K562 (cell line): ENCODE measurements around the gene MAP2. TPM values are rescaled to one million over a fixed set of nuclear protein-coding genes. Genes with fewer than 3 reads are reported as not detected.

Experiments
- ATAC-seq: fragments of 200-7000 bp; cut with Tn5 transposase; 3 replicates; pipeline ENCODE4 v1.9.1; 2020; ENCODE audit warnings: moderate library complexity
- BruUV-seq: library from RNA; stranded (reverse); fragments of 400-500 nt; replicated peaks from 2 replicates; lab custom pipeline; 2021; lab: Mats Ljungman, UMichigan
- CTCF ChIA-PET: fragments of 300-600 bp; formaldehyde crosslinking; extraction: SDS; loops from one replicate; lab custom pipeline; 2021; ENCODE audit warnings: low intra/inter-chr PET ratio; lab: Yijun Ruan, JAX
- POLR2A ChIA-PET: fragments of 300-600, 350-650 bp; sonication (Branson Sonifier 250); formaldehyde crosslinking; extraction: SDS; loops from one replicate; lab custom pipeline; 2021; ENCODE audit warnings: antibody characterized with exemption, inconsistent platforms; lab: Yijun Ruan, JAX
- DNase-seq, 4 experiments: peaks; one replicate each; pipeline versions ENCODE4 v3.0.0 to v3.0.0-alpha.2; 2011 to 2018; ENCODE audit warnings: low spot score in 3 of 4, mixed read lengths in 3 of 4; ENCODE audit errors: extremely low read depth in 1 of 4
- FAIRE-seq: peaks from 2 replicates; lab custom pipeline; 2011; peaks lifted over from hg19 to GRCh38; lab: Jason Lieb, UNC
- H2AFZ ChIP-seq: 2 replicates; pipeline ENCODE4 v1.6.0; 2011; ENCODE audit warnings: low read depth, low read length, control low read depth, inconsistent platforms
- H3K27ac ChIP-seq: fragments of 200-600 bp; 3 replicates; pipeline ENCODE4 v1.8.0; 2011; ENCODE audit warnings: low read depth, mild to moderate bottlenecking, control low read depth, inconsistent platforms, low read length, moderate library complexity, mixed read lengths; ENCODE audit errors: extremely low read depth
- H3K27me3 ChIP-seq, 2 experiments: fragments of 300-600 bp in 1 of 2; 2 replicates in 1 of 2; 3 replicates in 1 of 2; pipeline versions ENCODE4 v1.6.0 to v1.8.0; 2011; ENCODE audit warnings: inconsistent platforms in 2 of 2, low read length in 2 of 2, mild to moderate bottlenecking in 1 of 2, mixed read lengths in 1 of 2, moderate library complexity in 1 of 2; ENCODE audit not compliant: control insufficient read depth in 2 of 2, insufficient read depth in 2 of 2
- H3K36me3 ChIP-seq: fragments of 300-600 bp; 3 replicates; pipeline ENCODE4 v1.8.0; 2011; ENCODE audit warnings: mild to moderate bottlenecking, low read length, inconsistent platforms; ENCODE audit not compliant: control insufficient read depth, insufficient read depth
- H3K4me1 ChIP-seq, 2 experiments: fragments of 200-600 bp in 1 of 2; replicated peaks in 1 of 2; 2 replicates in 1 of 2; 3 replicates in 1 of 2; pipeline versions ENCODE4 v1.5.1 to v1.8.0; 2011; ENCODE audit warnings: inconsistent platforms in 2 of 2, low read length in 2 of 2, mild to moderate bottlenecking in 1 of 2, mixed read lengths in 1 of 2, moderate library complexity in 1 of 2; ENCODE audit not compliant: control insufficient read depth in 2 of 2, insufficient read depth in 2 of 2
- H3K4me2 ChIP-seq: 2 replicates; pipeline ENCODE4 v1.6.1; 2011; ENCODE audit warnings: low read length, control low read depth, inconsistent platforms, mixed read lengths; ENCODE audit not compliant: insufficient read depth
- H3K4me3 ChIP-seq: fragments of 200-600 bp; sonication (generic), shearing (Covaris generic); 2 replicates; pipeline ENCODE4 v1.5.1; 2016; ENCODE audit warnings: control low read depth, inconsistent platforms
- H3K79me2 ChIP-seq: fragments of 200-600 bp; 3 replicates; pipeline ENCODE4 v1.8.0; 2011; ENCODE audit warnings: low read length, inconsistent platforms; ENCODE audit not compliant: control insufficient read depth, insufficient read depth
- H3K9ac ChIP-seq, 2 experiments: 2 replicates each; pipeline versions ENCODE4 v1.6.0 to v1.6.1; 2011; ENCODE audit warnings: low read depth in 2 of 2, low read length in 2 of 2, control low read depth in 1 of 2, inconsistent platforms in 1 of 2, mild to moderate bottlenecking in 1 of 2, mixed read lengths in 1 of 2; ENCODE audit not compliant: insufficient read depth in 1 of 2
- H3K9me1 ChIP-seq: one replicate; pipeline ENCODE4 v1.6.0; 2011; ENCODE audit warnings: inconsistent platforms, mild to moderate bottlenecking, low read length, moderate library complexity; ENCODE audit not compliant: control insufficient read depth, insufficient read depth
- H3K9me3 ChIP-seq: replicated peaks from 2 replicates; pipeline ENCODE4 v1.5.1; 2011; ENCODE audit warnings: low read depth, low read length, inconsistent platforms; ENCODE audit not compliant: control insufficient read depth, insufficient read depth
- H4K20me1 ChIP-seq: replicated peaks from 2 replicates; pipeline ENCODE4 v1.6.1; 2011; ENCODE audit warnings: low read length, inconsistent platforms, mixed read lengths; ENCODE audit not compliant: control insufficient read depth, insufficient read depth
- BACH1 ChIP-seq: fragments of 200-800 bp; sonication (Bioruptor generic); IDR thresholded peaks from 2 replicates; pipeline ENCODE4 v1.6.1; 2016; ENCODE audit warnings: missing genetic modification characterization, missing compliant biosample characterization
- CBFB ChIP-seq: sonication (generic); formaldehyde crosslinking; IDR thresholded peaks from 2 replicates; pipeline ENCODE4 v1.4.0; 2020; ENCODE audit warnings: mild to moderate bottlenecking, missing genetic modification reagents
- COPS2 ChIP-seq: fragments of 450-650 bp; conservative IDR thresholded peaks from 2 replicates; pipeline ENCODE4 v1.6.1; 2016; ENCODE audit warnings: mild to moderate bottlenecking, moderate library complexity
- CTBP1 ChIP-seq: fragments of 450-650 bp; IDR thresholded peaks from 2 replicates; pipeline ENCODE4 v1.6.1; 2016; ENCODE audit warnings: borderline replicate concordance
- HDGF ChIP-seq: fragments of 450-650 bp; IDR thresholded peaks from 2 replicates; pipeline ENCODE4 v1.6.1; 2016
- HMGN3 ChIP-seq: IDR thresholded peaks from 2 replicates; pipeline ENCODE4 v1.6.1; 2011; ENCODE audit warnings: borderline replicate concordance, low read depth, mild to moderate bottlenecking, mixed read lengths, low read length; ENCODE audit not compliant: insufficient read length; ENCODE audit errors: extremely low read depth
- MEF2D ChIP-seq: conservative IDR thresholded peaks from 2 replicates; pipeline ENCODE4 v1.6.1; 2016; ENCODE audit warnings: low read depth, missing genetic modification characterization, missing compliant biosample characterization
- SAP30 ChIP-seq: fragments of 200-600 bp; sonication (generic); IDR thresholded peaks from 2 replicates; pipeline ENCODE4 v1.6.1; 2012; ENCODE audit warnings: borderline replicate concordance, low read depth, mild to moderate bottlenecking, moderate library complexity, low read length, control low read depth, inconsistent platforms; ENCODE audit not compliant: insufficient read depth, poor library complexity, severe bottlenecking
- SIRT6 ChIP-seq: IDR thresholded peaks from one replicate; pipeline ENCODE4 v1.6.1; 2012; ENCODE audit warnings: low read depth, mild to moderate bottlenecking, control low read depth, inconsistent platforms, low read length, moderate library complexity
- ZBED1 ChIP-seq: IDR thresholded peaks from 2 replicates; pipeline ENCODE4 v1.6.1; 2014
- ZFX ChIP-seq: sonication (generic); formaldehyde crosslinking; IDR thresholded peaks from 2 replicates; pipeline ENCODE4 v1.8.0; 2022; ENCODE audit warnings: mild to moderate bottlenecking, missing genetic modification reagents, moderate library complexity
- ZNF354B ChIP-seq: fragments of 250-450 bp; sonication (Bioruptor Pico); IDR thresholded peaks from 2 replicates; pipeline ENCODE4 v1.4.0; 2020
- ZNF408 ChIP-seq: fragments of 250-450 bp; sonication (Bioruptor Pico); IDR thresholded peaks from 2 replicates; pipeline ENCODE4 v1.4.0; 2020; ENCODE audit warnings: low read depth, mild to moderate bottlenecking, moderate library complexity
- ZNF707 ChIP-seq: fragments of 250-450 bp; sonication (Bioruptor Pico); conservative IDR thresholded peaks from 2 replicates; pipeline ENCODE4 v1.8.0; 2022; ENCODE audit warnings: inconsistent platforms, mild to moderate bottlenecking, moderate library complexity
- ZNF764 ChIP-seq: fragments of 250-450 bp; sonication (Bioruptor Pico); IDR thresholded peaks from 2 replicates; pipeline ENCODE4 v1.4.0; 2020; ENCODE audit warnings: low read depth, mild to moderate bottlenecking, moderate library complexity
- WGBS: fragments of 100-300 bp; shearing (Covaris generic); methylation state at CpG from one replicate; pipeline ENCODE4 v1.1.6; 2016; ENCODE audit warnings: low coverage, mixed read lengths; ENCODE audit not compliant: insufficient coverage; ENCODE audit errors: missing lambda C conversion rate; 5-methylcytosine and 5-hydroxymethylcytosine counted together
- in situ Hi-C: fragments of 300-500 bp; cut with MboI; formaldehyde crosslinking; loops from 4 replicates; pipeline ENCODE4 v1.15.0; 2018; ENCODE audit warnings: inconsistent platforms, mixed read lengths
- intact Hi-C: fragments of 100-400 bp; cut with micrococcal nuclease; formaldehyde crosslinking; loops from 2 replicates; pipeline ENCODE4 v1.14.2; 2022
- polyA plus RNA-seq, 8 experiments: library from polyadenylated mRNA; depleted of rRNA in 4 of 8; stranded (reverse) in 5 of 8; unstranded in 3 of 8; fragments of >200 nt; fragmentation: Nextera tagmentation in 2 of 8; fragmentation: Illumina TruSeq in 1 of 8; extraction: Ambion mirVana in 2 of 8; extraction: Trizol in 1 of 8; gene quantifications; 2 replicates each; pipeline versions ENCODE4 v1.2.1 to v1.2.3, GENCODE V29; 2011 to 2014; ENCODE audit warnings: inconsistent platforms in 1 of 8, missing spikeins in 1 of 8
- total RNA-seq, 7 experiments: library from RNA; depleted of rRNA in 6 of 7; stranded (reverse); fragments of >200 nt in 6 of 7; fragmentation: Illumina TruSeq in 2 of 7; extraction: Trizol in 2 of 7; gene quantifications; 2 replicates each; pipeline versions ENCODE4 v1.2.1 to v1.2.3, GENCODE V29; 2011 to 2021; ENCODE audit warnings: low replicate concordance in 1 of 7
- TF ChIP-seq, protein P1 (sequence below): fragments of 450-650 bp; IDR thresholded peaks from 2 replicates; pipeline ENCODE4 v1.7.1; 2018; ENCODE audit warnings: mild to moderate bottlenecking, low read depth; ENCODE audit not compliant: partially characterized antibody

The MAP2 gene
- total and polyA plus RNA-seq, 9 of the 15 experiments (the other 6 are each of a cell fraction or from before 2014, with no cell fraction given) = 0.13 TPM; not detected in 8

- H3K27ac ChIP-seq = no peak overlapping the region
- H3K4me1 ChIP-seq = no peaks in the 10 kb centered on the region
- no peaks in the 10 kb centered on the region for H3K9me1 ChIP-seq
- FAIRE-seq (no peak), DNase-seq (no peak), ATAC-seq (no peak)
- in situ Hi-C loops (no loop called here), intact Hi-C loops (no loop called here)
- CTCF ChIA-PET = no interaction called here
- no peak overlapping the region for H3K9ac ChIP-seq
- H3K9me3 ChIP-seq = no peaks in the 10 kb centered on the region
- no peak for TF ChIP-seq ZBED1
- TF ChIP-seq ZNF707 (CRISPR knock-in tag) = no peak
- no peak for TF ChIP-seq ZFX
- no peak for TF ChIP-seq ZNF408 (CRISPR knock-in tag)
- no peak for TF ChIP-seq BACH1 (tag)
- TF ChIP-seq SAP30 = no peak
- no peak for TF ChIP-seq HDGF
- TF ChIP-seq ZNF764 (CRISPR knock-in tag) = no peak
- TF ChIP-seq, protein P1, sequence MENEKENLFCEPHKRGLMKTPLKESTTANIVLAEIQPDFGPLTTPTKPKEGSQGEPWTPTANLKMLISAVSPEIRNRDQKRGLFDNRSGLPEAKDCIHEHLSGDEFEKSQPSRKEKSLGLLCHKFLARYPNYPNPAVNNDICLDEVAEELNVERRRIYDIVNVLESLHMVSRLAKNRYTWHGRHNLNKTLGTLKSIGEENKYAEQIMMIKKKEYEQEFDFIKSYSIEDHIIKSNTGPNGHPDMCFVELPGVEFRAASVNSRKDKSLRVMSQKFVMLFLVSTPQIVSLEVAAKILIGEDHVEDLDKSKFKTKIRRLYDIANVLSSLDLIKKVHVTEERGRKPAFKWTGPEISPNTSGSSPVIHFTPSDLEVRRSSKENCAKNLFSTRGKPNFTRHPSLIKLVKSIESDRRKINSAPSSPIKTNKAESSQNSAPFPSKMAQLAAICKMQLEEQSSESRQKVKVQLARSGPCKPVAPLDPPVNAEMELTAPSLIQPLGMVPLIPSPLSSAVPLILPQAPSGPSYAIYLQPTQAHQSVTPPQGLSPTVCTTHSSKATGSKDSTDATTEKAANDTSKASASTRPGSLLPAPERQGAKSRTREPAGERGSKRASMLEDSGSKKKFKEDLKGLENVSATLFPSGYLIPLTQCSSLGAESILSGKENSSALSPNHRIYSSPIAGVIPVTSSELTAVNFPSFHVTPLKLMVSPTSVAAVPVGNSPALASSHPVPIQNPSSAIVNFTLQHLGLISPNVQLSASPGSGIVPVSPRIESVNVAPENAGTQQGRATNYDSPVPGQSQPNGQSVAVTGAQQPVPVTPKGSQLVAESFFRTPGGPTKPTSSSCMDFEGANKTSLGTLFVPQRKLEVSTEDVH = no peak
- TF ChIP-seq ZNF354B = no peak
- no peak for TF ChIP-seq COPS2
- no peak for TF ChIP-seq CTBP1
- no peak for TF ChIP-seq HMGN3
- no peak for TF ChIP-seq SIRT6
- no peak for TF ChIP-seq MEF2D (tag)
- TF ChIP-seq CBFB = no peak
- no peaks in the 10 kb centered on the region for H4K20me1 ChIP-seq
- no peak overlapping the region for H2AFZ ChIP-seq
- no peaks in the 10 kb centered on the region for H3K27me3 ChIP-seq
- no TSS peak for BruUV-seq
- H3K4me3 ChIP-seq = no peak overlapping the region
- no peaks in the 10 kb centered on the region for H3K79me2 ChIP-seq
- POLR2A ChIA-PET = no interaction called here
- no peaks in the 10 kb centered on the region for H3K36me3 ChIP-seq
- no peak overlapping the region for H3K4me2 ChIP-seq
- 0% methylated on average over 2 of the region's 2 CpGs for WGBS
Observed at GRCh38 chr2:209688385-209688784, 264.5 kb downstream of the MAP2 start.
